Lower leg skin (tissue), 4 donors: ENCODE data around the gene DNER. TPM values are rescaled to one million over a fixed set of nuclear protein-coding genes. Genes with fewer than 3 reads are reported as not detected.
A peak's percentile ranks its signal among the peaks of the same experiment; 100 is the strongest.

Experiments used
- DNase-seq, 2 donors: peaks; one replicate each; pipeline ENCODE4 v3.0.0-alpha.2; 2019; ENCODE audit warnings: low spot score in 2 of 2
- H3K4me3 ChIP-seq: fragments of 200-600 bp; sonication (generic); 2 replicates; pipeline ENCODE4 v1.5.1; 2017; ENCODE audit warnings: mild to moderate bottlenecking, low read depth; ENCODE audit not compliant: poor library complexity, severe bottlenecking
- POLR2A ChIP-seq, 2 donors: fragments of 450-650 bp; IDR thresholded peaks; one replicate each; pipeline ENCODE4 v1.6.1; 2016 to 2017; ENCODE audit warnings: antibody characterized with exemption in 2 of 2, mild to moderate bottlenecking in 1 of 2, moderate library complexity in 1 of 2
- WGBS, 2 donors: methylation state at CpG; one replicate each; pipeline ENCODE4 v1.1.5; 2018; 5-methylcytosine and 5-hydroxymethylcytosine counted together
- intact Hi-C: fragments of 100-400 bp; cut with DNase I; formaldehyde crosslinking; loops from one replicate; pipeline ENCODE4 v1.15.0; 2023; ENCODE audit warnings: low total_unique reads
- total RNA-seq, 4 donors: library from RNA; depleted of rRNA; stranded (reverse); fragments of >200 nt; gene quantifications; one replicate each; pipeline ENCODE4 v1.1.0, GENCODE V29; 2016
- TF ChIP-seq, protein P1 (sequence below), 3 donors: fragments of 450-650 bp; IDR thresholded peaks; one replicate each; pipeline ENCODE4 v1.5.1; 2016; ENCODE audit warnings: antibody characterized with exemption in 3 of 3, mild to moderate bottlenecking in 3 of 3, moderate library complexity in 2 of 3

Gene DNER
- total RNA-seq, 4 donors from 2014 or later, result 2.8 to 20.1 (median 12.8) TPM

DNA sequence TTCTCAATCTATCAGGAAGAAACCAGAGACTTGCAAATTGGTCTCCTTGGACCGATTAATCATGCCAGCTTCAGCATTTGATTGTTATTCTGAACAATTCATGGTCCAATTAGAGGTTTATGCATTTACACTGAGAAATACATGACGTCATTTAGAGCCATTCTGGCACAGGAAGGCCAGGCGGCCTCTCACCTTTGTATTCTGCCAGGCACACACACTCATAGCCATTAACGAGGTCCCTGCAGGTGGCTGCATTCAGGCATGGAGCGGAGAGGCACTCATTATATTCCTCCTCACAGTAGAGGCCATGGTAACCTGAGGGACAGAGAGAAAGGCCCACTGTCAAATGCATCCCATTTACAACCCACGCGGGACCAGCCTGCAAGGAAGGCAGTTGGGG lies 296.4 kb downstream of the DNER start:
- intact Hi-C loops, result no loop called here

DNA sequence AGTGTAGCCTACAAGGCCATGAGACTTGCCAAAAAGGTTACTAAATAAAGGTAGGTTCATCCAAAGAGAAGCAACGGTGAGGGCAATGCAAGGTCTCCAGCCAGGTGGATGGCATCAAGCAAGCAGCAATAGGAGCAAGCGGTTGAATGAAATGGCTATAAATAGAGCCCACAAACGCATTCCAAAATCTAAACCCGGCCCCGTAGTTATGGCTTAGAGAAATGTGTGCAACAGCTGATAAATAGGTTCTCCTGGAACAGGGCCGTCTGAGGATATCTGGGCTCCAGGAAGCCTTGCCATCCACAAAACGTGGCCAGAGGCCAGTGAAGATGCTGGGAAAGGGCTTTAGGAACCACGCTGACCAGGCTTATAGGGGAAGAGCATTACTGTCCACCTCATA lies 297.2 kb downstream of the DNER start:
- H3K4me3 ChIP-seq, result no peak overlapping the region
- 62 to 64% methylated on average over 8 of the region's 8 CpGs for WGBS, 2 donors
- DNase-seq, result no peak
- intact Hi-C loops, result no loop called here
- TF ChIP-seq, protein P1, sequence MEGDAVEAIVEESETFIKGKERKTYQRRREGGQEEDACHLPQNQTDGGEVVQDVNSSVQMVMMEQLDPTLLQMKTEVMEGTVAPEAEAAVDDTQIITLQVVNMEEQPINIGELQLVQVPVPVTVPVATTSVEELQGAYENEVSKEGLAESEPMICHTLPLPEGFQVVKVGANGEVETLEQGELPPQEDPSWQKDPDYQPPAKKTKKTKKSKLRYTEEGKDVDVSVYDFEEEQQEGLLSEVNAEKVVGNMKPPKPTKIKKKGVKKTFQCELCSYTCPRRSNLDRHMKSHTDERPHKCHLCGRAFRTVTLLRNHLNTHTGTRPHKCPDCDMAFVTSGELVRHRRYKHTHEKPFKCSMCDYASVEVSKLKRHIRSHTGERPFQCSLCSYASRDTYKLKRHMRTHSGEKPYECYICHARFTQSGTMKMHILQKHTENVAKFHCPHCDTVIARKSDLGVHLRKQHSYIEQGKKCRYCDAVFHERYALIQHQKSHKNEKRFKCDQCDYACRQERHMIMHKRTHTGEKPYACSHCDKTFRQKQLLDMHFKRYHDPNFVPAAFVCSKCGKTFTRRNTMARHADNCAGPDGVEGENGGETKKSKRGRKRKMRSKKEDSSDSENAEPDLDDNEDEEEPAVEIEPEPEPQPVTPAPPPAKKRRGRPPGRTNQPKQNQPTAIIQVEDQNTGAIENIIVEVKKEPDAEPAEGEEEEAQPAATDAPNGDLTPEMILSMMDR (IDR thresholded peaks at IDR 0.05), result no peak
- no peak for TF ChIP-seq POLR2A (IDR thresholded peaks at IDR 0.05)

More for the DNA sequence above, 296.4 kb downstream of the DNER start:
- H3K4me3 ChIP-seq, result no peak overlapping the region
- 68 to 80% methylated on average over 7 of the region's 7 CpGs for WGBS, 2 donors
- no peak for DNase-seq
- TF ChIP-seq, protein P1 (IDR thresholded peaks at IDR 0.05), result no peak
- no peak for TF ChIP-seq POLR2A (IDR thresholded peaks at IDR 0.05)

DNA sequence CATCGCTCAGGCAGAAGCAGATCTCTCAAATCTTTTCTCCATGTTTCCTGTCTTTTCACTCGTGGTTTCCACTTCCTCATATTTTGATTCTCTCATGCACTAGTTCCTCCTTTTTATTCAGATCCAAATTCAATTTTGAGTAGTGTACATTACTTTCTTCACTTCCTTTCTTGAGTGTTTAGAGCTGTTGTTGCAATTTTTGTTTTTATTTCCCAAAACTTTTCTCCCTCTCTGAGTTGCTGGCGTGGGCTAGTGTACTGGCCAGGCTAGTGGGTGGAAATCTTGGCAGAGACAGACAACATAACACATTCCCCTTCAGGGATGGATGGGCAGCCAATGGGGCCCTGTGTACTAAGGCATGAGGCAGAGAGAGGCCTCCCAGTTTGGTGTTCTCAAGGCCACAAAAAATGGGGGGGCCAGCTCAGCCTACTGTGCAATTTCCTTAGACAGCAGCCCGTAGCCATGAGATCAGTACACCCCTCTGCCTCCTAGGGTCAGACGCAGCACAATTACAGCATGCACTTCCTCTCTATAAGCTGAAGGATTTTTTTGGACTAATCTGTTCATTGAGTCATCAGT lies 298.1 kb downstream of the DNER start:
- H3K4me3 ChIP-seq, result no peak overlapping the region
- intact Hi-C loops, result no loop called here
- TF ChIP-seq POLR2A (IDR thresholded peaks at IDR 0.05), result no peak
- TF ChIP-seq, protein P1 (IDR thresholded peaks at IDR 0.05), result no peak
- WGBS, 2 donors, result 46 to 48% methylated on average over 5 of the region's 5 CpGs
- DNase-seq, result peak; percentile 89 to 96

DNA sequence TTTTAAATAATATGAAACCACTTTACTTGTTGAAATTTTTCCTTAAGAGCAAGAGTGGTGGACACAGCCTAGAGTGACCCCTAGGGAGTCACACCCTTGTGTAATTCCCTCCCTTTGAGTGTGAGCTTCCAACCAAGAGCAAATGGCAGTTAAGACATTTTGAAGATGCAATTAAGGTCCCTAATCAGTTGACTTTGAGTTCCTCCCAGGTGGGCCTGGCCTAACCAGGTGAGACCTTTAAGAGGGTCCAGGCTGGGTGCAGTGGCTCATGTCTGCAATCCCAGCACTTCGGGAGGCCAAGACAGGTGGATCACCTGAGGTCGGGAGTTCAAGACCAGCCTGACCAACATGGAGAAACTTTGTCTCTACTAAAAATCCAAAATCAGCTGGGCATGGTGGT lies 299.7 kb downstream of the DNER start:
- TF ChIP-seq, protein P1 (IDR thresholded peaks at IDR 0.05), result no peak
- TF ChIP-seq POLR2A (IDR thresholded peaks at IDR 0.05), result no peak
- no peak for DNase-seq
- intact Hi-C loops, result no loop called here
- no peak overlapping the region for H3K4me3 ChIP-seq
- 93 to 100% methylated on average over 2 of the region's 2 CpGs for WGBS, 2 donors

DNA sequence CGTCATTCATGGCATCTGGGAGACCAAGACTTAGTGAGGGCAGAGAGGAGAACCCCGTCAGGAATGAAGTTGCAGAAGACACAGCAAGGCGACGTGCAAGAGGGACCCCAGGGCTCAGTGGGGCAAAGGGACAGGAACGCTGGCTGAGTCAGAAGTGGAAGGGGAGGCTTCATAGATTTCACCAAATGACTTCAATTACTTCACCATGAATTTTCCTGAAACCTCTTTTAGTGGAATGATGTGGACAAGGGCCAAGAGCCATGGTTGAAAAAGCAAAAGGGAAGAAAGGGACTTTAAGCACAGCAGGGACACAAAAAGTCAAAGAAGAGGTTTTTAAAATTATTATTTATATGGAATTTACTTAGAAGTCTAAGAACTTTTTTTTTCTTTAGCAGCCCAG lies 301.7 kb downstream of the DNER start:
- no peak for DNase-seq
- TF ChIP-seq POLR2A (IDR thresholded peaks at IDR 0.05), result no peak
- TF ChIP-seq, protein P1 (IDR thresholded peaks at IDR 0.05), result no peak
- H3K4me3 ChIP-seq, result no peak overlapping the region
- intact Hi-C loops, result no loop called here
- 87% methylated on average over 5 of the region's 5 CpGs for WGBS, 2 donors

DNA sequence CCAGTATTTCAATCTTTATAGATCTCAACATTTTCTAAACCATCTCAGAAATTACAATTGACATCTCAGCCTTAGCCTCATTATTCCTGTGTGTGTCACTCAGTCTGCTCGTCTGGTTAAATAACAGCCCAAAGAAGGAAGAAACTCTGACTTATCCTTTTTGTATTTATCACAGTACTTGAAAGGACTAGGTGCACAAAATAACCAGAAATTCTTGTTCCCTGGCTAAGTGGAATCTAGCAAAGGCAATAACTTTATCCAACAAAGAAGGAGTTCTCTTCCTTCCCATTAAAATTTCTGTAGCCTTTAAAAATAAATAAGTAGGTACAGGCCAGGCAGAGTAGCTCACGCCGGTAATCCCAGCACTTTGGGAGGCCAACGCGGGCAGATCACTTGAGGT lies 303.4 kb downstream of the DNER start:
- intact Hi-C loops, result no loop called here
- 81 to 87% methylated on average over 5 of the region's 5 CpGs for WGBS, 2 donors
- no peak for DNase-seq
- TF ChIP-seq, protein P1 (IDR thresholded peaks at IDR 0.05), result no peak
- TF ChIP-seq POLR2A (IDR thresholded peaks at IDR 0.05), result no peak
- no peak overlapping the region for H3K4me3 ChIP-seq
